ENCODE results near the gene SPOCK3.
"Not testable (repeated sequence)": the region's sequence is repeated elsewhere in the genome, so short reads cannot be mapped to it uniquely, and the experiment has no call there.

Gene SPOCK3

GRCh38 chr4:166798126-166798525 is 436.2 kb downstream of the SPOCK3 start:
- DNase-seq, result no peak

DNA sequence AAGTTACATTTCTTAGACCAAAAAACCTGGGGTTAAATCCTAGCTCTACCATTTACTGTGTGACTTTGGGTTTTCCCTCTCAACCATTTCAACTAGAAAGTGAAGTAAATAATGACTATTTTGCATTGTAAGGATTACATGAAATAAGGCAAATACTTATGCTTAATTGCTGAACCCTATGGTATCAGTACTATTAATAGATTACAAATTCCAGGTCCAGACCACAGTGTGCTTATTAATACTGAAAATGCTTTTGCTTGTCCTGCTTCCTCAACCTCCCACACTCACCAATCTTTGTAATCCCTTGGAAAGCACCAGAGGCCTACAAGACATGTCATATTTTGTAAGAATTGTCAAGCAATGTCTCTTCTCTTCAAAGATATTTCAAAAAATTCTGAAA is 456.5 kb downstream of the SPOCK3 start:
- no peak for DNase-seq

DNA sequence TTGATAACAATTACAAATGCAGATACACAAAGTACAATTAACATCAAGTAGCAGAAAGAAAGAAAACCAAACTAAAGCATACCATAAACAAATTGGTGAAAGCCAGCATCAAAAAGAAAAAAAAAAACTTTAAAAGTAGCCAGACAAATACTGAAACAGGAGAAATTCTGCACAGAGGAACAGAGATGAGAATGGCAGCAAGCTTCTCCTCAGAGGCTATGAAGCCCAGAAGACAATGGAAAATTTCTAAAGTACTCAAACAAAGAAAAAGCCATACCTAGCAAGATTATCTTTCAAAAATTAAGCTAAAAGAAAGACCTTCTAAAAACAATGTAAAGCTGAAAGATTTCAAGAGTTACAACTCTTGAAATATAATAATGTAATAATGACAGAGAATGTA is 471.3 kb downstream of the SPOCK3 start:
- DNase-seq, result no peak

DNA sequence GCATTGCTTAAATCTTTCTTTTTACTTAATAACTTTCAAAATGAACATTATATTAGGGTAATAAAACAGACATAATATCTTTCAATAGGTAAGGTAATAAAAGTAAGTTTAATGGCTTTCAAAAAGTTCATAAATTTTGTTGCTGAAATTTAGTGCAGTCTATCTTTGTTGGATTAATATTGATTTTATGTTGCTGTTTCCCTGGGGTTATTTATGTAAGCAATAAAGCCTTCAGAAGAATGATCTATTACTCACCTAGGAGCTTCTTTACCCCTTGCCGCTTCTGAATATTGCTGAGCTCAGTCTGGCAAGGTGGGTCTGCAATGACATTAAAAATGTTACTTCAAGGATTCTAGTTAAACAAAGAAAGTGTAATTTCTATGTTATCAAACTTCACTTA is 492.6 kb downstream of the SPOCK3 start:
- no peak for DNase-seq

GRCh38 chr4:166739215-166739614 is 495.1 kb downstream of the SPOCK3 start:
- DNase-seq, result not testable (repeated sequence)

DNA sequence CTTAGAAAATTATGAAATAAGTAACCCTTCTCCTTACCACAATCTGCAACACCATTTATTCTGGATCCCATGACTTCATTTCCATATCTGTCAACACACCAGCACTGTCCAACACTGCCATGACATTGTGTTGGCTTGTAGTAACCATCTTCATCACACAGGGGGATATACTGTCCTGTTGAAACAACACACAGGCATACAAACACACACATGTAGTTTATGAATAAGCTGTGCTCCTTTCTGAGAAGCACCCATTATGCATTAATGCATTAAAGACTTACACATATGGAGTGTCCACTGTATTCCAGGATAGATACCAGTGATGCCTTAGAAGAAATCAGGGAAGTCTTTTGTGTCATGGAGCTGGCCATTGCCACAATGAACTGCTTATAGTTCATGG is 496.9 kb downstream of the SPOCK3 start:
- no peak for DNase-seq

DNA sequence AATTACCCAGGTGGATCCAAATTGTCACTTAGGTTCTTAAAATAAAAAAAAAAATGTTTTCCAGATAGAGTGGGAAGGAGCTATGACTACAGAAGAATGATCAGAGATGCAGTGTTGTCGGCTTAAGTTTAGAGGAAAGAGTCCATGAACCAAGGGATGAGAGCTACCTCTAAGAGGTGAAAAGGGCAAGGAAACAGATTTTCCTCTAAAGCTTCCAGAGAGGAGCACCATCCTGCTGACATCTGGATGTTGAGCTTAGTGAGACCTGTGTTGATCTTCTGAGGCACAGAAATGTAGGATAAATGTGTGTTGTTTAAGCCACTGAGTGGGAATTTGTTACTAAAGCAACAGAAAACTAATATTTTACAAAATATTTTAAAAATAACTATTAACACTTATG is 498.7 kb downstream of the SPOCK3 start:
- DNase-seq, result no peak

GRCh38 chr4:166734797-166735196 is 499.5 kb downstream of the SPOCK3 start:
- DNase-seq, result no peak

DNA sequence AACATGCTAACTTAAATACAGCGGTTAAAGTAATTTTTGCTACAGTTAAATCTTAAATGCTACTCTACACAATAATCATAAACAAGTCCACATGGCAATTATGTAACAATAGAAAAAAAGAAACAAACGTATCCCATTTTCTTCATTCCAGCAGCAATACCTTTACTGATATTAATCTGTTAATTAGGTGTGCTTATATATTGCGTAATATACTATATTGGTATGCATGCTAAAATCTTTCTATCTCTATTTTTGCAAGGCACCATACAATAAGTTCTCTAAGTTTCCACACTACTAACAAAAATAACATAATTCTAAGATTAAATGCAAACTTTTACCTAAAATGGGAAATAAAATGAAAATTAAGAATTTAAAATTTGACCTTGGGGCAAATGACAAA is 500.6 kb downstream of the SPOCK3 start:
- no peak for DNase-seq

DNA sequence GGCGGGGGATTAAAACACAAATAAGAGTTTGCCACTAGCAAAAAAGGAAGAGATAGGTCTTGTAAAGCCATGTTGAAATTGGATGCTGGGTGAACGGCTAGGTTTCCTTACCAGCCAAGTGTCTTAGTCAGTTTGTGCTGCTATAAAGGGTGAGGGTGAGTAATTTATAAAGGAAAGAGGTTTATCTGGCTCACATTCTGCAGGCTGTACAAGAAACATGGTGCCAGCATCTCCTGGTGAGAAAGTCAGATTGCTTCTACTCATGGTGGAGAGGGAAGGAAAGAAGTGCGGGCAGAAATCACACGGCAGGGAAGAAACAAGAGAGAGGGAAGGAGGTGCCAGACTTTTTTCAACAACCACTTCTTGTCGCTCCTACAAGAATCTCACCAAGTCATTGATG is 507.5 kb downstream of the SPOCK3 start:
- no peak for DNase-seq

GRCh38 chr4:166724369-166724768 is 509.9 kb downstream of the SPOCK3 start:
- no peak for DNase-seq

- no peak for DNase-seq
These were observed 510.7 kb downstream of the SPOCK3 start for GRCh38 chr4:166723532-166724140.

DNA sequence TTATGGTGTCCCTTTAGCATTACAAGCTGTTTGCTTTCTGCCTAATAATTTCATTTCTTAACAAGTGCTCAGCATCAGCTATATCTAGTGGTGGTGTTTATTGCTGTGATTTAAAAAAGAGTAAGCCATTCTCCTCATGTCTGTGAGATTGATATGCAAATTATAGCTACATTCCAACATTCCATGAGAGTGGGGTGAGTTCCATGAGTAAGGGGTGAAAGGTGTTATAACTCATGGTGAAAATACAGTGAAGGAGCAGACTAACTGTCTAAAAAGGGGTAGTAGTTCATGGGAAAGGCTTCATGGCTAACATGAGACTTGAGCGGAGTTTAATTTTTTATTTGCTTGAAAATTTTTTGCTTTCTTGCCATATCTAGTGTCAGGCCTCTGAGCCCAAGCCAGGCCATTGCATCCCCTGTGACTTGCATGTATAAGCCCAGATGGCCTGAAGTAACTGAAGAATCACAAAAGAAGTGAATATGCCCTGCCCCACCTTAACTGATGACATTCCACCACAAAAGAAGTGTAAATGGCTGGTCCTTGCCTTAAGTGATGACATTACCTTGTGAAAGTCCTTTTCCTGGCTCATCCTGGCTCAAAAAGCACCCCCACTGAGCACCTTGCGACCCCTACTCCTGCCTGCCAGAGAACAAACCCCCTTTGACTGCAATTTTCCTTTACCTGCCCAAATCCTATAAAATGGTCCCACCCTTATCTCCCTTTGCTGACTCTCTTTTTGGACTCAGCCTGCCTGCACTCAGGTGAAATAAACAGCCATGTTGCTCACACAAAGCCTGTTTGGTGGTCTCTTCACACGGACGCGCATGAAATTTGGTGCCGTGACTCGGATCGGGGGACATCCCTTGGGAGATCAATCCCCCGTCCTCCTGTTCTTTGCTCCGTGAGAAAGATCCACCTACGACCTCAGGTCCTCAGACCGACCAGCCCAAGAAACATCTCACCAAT is 518.3 kb downstream of the SPOCK3 start:
- DNase-seq, result not testable (repeated sequence)

- no peak for DNase-seq
These were observed 533.7 kb downstream of the SPOCK3 start for GRCh38 chr4:166700592-166700991.

DNA sequence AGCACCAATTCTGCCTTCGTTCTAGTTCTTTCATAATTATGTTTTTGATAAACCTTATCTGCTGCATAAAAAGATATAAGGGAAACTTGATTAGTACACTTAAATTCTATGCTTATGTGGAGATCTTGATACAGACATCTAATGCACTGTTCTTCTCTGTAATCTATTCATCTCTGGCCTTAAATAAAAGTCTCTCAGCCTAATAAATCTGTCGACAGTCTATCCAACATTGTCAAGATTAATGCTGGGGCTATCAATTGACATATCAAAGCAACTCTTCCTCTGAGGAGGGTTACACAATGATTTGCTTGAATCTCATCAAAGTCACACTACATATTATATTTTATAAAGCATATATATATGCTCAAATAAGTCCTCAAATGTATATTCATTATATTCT is 545.5 kb downstream of the SPOCK3 start:
- DNase-seq, result no peak

- no peak for DNase-seq
These were observed 546.5 kb downstream of the SPOCK3 start for GRCh38 chr4:166687828-166688227.
